ENCODE data around the gene BRIP1.

DNA sequence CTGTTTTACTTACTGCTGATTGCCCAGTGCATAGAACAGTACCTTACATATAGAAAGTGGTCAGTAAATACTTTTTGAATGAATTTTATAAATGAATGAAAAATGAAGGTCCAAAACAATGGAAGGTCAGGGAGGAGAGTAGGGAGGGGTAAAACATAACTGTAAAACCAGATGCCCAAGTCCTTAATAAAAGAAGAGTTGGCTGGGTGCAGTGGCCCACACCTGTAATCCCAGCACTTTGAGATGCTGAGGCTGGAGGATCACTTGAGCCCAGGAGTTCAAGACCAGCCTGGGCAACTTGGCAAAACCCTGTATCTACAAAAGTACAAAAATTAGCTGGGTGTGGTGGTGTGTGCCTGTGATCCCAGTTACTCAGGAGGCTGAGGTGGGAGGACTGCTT is 108.2 kb downstream of the BRIP1 start:
- no peak for TF ChIP-seq POLR2AphosphoS5 (IDR thresholded peaks at IDR 0.05; ENCODE audit: low read depth, low read length)
- no peak for TF ChIP-seq POLR2A (IDR thresholded peaks at IDR 0.05; ENCODE audit: low read depth, low read length)
- no peak for TF ChIP-seq TAF1 (IDR thresholded peaks at IDR 0.05; ENCODE audit: borderline replicate concordance, low read depth, low read length)
